Activated T-cell treated with anti-CD3 and anti-CD28 coated beads for 48 hours (primary cell): ENCODE measurements around the gene ALDH1L1.
"Not testable (repeated sequence)": the region's sequence is repeated elsewhere in the genome, so short reads cannot be mapped to it uniquely, and the experiment has no call there.

Source experiments
- DNase-seq: peaks from one replicate; pipeline ENCODE4 v3.0.0-alpha.2; 2020; ENCODE audit warnings: low read depth

The ALDH1L1 gene

DNA sequence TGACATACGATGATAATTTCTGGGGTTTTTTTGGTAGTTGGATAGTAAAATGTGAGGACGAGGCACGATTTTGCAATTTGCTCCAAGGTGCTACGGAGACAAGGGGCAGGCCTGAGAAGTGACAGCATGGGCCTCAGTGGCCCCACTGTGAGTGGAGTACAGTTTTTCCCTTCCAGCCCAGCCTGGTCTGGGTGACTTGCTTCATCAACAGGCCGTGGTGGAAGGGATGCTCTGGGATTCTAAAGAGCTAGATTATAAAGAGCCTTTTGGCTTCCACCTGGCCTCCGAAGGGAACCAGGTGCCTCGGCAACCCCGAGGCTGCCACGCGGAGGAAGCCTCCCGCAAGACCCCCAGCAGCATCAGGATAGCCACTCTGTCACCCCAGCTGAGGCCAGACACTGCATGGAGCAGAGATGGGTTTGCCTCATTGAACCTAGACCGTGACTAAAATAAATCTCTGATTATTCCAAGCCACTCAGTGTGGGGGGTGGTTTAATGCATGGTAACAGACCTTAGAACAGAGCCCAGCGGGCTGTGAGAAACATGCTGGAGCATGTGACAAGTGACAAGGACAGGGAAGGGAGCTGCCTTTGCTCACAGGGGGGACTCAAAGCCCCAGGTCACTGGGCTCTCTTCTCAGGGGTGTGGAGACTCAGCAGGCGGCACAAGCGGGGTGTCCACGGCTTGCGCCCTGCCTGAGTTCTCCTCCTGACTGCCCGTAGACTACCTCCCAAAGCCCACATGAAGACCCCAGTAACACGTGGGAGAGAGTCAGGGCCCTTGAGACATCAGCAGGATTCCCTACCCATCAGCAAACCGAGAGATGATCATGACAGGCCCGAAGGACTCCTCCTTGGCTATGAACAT is 73.8 kb downstream of the ALDH1L1 start:
- no peak for DNase-seq

DNA sequence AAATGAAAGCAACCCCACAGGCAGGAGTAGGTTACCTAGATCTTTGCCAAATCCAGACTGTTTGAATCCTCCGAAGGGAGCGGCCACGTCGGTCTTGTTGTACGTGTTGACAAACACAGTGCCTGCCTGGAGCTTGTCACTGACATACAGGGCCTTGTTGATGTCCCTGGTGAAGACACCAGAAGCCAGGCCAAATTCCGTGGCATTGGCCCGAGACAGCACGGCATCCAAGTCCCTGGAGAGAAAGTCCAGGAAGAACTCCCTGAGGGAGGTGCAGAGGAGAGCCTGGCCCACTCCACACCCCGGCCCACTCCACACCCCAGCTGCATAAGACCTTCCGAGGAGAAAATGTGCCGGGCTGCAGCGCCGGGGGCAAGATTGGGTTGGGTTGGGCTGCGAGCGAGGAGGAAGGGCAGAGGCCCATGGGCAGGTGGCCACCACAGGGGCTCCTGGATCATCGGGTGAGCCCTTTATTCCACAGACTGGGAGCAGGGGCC is 74.6 kb downstream of the ALDH1L1 start:
- DNase-seq = no peak

DNA sequence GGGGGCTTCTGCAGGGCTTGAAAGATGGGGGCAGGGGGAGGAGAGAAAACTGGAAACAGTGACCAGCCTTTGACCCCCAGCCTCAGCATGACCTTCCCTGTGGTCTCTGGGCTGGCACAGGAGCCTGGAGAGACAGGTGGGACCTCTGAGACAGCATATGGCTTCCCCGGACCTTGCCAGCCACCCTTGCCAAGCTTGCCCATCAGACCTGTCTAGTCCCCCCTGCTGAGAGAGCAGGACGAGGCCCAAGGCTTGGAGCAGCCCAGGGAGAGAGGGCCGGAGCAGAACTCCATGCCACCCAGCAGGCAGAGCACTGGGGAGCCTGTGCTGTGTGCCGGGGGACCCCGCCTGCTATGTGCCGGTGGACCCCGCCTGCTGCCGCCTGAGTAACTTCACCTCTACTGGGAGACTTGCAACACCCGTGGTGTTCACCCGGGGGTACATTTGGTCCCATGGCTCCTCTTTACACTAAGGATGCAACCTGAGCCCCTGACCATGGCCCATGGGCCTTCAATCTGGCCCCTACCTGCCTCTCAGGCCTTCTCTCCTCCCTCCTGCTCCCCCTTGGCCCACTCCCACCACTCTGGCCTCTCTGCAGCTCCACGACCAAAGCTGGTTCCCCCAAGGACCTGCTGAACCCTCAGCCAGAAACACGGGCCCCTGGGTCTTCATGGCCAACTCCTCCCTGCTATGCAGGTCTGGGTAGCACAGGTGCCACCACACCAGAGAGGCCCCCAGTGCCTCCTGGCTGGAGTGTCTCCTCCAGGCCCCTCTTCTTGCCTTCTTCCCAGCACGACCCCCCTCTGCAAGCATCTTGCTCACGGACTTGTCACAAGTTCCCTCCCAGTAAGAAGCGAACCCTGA is 75.4 kb downstream of the ALDH1L1 start:
- no peak for DNase-seq

DNA sequence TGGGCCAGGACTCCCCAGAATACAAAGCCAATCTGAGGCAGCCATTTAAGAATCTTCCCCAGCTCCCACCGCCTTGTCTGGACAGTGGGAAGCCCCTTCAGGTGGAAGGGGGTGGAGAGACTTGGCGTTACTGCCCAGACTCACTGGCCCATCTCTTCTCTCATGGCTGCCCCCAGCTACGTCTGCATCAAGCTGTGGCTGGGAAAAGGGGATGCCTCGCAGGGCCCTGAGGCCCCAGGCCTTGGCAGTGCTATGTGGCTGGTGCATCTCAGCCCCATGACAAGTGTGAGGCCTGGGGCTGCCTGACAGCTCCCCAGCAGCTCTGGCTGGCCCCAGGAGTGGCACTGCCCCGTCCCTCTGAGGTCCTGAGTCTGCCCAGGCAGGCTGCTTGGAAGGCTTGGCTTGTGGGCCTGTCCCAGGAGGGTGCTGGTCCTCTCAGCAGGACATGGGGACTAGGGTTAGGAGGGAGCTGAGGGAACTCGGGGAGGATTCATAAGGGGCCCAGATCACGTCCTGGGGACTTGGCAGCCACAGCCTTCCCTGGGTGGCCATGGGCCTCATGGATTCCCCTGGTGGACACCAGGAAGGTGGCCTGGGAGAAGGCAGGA is 76.3 kb downstream of the ALDH1L1 start:
- DNase-seq = no peak

DNA sequence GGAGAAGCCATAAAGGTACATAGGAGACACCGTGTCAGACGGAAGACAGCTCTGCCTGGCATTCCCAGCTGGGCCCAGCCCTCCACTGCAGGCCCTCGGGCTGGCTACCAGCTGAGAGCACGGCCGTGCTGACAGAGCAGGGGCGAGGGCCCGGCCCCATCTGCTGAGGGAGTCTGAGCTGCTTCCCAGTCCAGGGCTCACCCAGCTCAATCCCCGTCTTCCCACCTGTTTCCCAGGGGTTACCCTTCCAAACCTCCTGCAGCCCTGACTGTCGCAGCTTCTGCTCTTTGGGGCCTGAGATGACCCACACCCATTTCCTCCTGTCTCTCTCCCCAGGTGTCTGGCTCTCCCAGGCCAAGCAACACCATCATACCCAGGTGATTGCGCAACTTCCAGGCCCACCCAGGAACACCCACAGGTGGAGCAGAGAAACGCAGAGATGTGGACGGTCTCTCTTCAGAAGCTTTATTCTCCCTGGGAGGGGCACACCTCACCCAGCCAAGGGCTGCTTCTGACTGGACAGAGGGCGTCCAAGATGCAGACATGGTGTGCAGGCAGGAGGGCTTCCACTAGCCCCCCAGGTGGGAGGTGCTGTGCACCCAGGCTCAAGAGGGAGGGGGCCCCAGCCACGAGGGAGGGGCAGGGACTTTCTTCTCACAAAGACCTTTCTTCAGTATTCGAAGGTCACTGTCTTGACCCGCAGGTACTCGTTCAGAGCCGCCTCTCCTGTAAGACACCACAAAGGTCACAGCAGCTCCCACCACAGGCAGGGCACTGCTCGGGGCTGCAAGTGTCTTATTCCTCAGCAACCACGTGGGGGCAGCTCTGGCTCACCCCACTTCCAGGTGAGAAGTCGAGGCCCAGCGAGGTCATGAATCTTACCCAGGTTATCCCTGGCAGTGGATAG is 77.0 kb downstream of the ALDH1L1 start:
- DNase-seq = no peak

DNA sequence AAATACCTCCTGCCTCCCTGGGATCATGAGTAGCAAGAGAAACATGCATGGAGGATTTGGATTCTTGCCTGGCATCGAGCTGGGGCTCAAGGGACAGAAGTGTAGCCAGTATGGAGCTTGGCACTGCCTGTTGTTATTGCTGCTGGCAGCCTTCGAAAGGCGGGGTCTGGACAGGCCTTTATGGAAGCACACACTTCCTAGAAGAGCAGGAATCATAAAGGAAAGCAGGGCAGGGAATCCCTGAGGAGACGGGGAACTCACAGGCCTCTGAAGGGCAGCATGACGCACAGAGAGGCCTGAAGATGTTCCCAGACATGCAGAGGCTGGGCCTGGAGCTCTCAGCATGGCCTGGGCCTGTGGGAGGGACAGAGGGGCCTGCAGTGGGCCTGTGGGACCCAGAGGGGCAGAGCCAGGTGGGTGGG is 77.8 kb downstream of the ALDH1L1 start:
- DNase-seq = no peak

DNA sequence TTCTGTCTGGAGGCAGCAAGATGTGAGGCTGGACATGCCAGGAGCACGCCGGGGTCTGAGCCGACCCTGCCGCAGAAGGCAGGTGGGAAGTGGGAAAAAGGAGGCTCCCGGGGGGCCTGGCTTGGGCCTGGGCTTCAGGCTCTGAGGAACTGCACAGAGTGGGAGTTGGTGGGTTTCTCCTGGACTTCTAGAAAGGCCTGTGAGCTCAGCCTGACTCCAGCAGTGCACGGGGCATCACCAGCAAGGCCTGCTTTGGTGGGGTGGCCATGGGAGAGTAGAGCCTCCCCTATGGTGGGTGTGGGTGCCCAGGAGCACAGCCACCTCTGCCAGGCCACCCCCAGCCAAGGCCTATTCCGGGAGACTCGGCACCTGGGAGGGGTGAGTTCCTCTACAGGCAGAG is 78.4 kb downstream of the ALDH1L1 start:
- no peak for DNase-seq

DNA sequence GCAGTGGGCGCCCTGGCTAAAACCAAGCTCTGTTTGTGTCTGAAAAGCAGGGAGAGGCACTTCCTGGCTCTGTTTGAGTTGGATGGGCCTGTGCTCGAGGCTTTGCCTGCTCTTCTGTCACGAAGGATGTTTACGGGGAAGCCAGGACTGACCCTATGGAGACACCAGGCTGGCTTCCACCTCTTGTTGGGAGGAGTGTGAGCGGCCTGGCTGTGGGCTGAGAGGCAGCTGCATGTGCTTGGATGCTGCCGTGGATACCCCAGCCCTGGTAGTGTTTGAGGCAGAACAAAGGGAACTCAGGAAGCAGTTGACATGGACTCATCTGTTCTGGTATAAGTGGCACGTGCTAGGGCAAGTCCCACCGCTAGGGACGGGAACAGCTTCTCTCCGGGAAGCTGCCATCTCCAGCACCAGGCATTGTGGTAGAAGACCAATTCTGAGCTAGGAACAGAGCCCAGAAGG is 78.8 kb downstream of the ALDH1L1 start:
- no peak for DNase-seq

DNA sequence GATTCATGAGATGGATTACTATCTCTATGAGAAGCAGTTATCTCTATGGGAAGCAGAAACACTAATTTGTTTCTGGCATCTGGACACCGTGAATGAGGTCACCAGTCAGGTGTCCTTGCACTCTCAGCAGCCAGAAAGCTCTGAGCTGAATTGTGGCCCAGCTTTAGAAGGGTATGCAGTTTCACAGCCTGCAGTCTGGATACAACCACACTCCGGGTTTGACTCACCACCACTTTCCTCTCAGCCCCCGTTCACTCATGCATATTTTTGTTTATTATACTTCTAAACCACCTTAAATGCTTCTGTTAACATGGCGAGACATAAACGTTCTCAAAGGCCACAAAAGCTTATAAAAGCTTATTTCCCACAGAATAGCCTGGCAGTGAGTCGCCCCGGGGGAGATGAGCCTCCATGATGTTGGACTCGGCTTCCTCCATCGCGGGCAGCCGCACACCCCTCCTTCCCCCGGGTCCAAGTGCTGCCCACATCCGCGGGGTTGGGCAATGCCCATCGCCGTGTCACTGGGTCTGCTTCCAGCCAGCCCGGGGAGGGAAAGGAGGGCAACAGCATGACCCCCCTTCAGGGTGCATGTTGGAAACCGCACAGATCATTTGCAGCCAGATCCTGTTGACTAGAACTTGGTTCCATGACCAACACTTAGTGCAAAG is 79.6 kb downstream of the ALDH1L1 start:
- DNase-seq = no peak

DNA sequence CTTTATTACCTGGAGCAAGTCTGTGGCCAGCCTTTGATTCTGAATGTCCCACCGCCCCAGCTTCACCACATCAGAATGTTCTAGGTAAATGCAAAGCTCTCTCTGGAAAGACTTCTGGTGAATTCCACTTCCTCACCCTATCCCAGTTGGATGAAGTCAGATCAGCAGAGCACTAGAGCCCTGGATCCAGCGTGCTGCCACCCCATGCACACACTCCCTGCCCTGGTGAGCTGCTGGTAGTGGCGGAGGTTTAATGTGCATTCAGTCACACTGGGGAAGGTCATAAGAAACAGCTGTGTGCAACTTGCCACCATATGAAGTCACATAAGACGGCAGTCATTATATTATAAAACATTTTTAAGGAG is 80.1 kb downstream of the ALDH1L1 start:
- DNase-seq = no peak

DNA sequence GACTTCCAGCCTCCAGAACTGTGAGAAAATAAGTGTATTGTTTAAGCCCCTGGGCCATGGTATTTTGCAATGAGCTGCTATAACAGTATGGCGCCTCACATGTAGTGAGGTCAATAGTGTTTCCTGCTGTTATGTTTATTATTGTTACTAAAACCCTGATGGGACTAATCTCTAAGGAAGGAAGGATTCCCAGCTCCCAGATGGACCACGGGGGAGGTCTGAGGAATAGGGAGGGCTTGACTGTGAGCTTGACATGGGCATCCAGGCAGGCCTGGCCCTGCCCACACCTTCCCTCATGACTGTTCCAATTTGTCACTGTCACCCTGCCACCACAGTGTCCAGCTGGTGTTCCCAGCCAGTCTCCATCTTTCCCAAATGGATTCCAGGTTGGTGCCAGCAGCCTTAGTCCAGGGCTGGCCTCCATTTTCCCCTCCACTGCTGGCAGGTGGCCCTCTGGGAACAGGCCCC is 82.0 kb downstream of the ALDH1L1 start:
- no peak for DNase-seq

DNA sequence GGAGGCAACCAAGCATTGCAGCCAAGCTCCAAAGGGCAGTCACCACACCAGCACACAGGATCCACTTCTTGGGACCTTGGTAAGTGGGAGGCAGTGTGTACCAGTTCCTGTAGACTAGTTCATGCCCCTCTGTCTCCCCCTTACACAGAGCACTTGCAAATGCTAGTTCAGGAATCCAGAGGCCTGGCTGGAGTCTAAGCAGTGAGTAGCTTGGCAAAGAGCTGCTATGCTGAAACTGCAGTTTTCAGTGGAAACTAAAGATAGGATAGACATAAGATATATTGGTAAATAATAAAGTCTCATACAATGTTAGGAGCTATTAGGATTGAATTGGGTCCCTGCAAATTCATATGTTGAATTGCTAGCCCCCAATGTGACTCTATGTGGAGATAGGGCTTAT is 82.6 kb downstream of the ALDH1L1 start:
- DNase-seq = no peak

DNA sequence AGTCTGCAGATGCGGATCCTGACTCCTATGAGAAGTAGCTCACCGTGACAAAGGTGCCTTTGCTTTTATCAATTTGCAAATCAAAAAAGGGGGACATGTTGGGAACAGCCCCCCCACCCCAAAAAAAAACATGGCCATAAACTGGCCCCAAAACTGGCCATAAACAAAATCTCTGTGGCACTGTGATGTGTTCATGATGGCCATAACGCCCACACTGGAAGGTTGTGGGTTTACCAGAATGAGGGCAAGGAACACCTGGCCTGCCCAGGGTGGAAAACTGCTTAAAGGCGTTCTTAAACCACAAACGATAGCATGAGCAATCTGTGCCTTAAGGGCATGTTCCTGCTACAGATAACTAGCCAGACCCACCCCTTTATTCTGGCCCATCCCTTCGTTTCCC is 84.1 kb downstream of the ALDH1L1 start:
- not testable (repeated sequence) for DNase-seq

DNA sequence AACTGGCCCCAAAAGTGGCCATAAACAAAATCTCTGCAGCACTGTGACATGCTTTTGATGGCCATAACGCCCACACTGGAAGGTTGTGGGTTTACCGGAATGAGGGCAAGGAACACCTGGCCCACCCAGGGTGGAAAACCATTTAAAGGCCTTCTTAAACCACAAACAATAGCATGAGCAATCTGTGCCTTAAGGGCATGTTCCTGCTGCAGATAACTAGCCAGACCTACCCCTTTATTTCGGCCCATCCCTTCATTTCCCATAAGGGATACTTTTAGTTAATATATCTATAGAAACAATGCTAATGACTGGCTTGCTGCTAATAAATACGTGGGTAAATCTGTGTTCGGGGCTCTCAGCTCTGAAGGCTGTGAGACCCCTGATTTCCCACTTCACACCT is 88.3 kb downstream of the ALDH1L1 start:
- DNase-seq = not testable (repeated sequence)

DNA sequence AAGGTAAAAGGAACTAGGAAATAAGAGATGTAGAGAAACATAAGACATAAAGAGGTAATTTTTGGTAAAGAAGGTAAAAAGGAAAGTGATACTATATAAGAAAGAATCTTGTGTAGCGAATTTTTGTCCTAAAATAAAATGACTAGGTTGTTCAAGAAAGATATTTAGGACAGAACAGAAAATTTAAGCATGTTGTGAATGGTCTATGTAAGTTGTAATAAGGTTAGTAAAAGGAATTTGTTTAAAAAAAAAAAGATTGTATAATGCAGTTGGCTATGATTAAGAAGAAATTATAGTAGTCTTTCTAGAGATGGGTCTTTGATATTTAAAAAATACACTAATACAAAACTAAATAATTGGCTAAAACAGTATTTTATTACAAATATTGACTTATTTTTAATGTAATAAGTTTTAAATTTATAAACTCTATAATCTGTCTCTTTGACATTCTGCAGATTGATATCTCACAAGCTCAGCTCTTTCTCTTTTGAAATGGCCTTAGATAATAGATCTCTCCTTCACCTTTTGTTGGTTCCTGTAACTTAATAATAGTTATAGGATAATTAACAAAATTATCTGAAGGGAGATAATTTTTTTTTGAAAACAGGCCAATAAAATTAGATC is 92.7 kb downstream of the ALDH1L1 start:
- DNase-seq = no peak

DNA sequence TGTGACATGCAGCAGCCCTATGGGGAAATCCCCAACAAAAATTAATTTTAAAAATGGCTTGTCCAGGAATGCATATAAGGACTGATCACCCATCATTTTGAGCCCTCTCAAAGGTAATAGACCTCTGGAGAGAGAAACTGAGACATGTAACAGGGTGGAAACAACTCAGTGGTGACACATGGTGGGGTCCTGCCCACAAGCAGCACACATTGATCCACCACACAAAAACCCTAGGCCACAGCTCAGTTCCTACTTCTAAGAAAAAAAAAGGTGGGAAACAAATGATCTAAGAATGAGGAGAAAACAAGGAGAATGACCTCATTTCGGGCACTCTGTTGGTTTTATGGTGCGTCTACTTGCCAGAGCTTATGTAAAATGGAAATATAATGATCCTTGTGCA is 94.5 kb downstream of the ALDH1L1 start:
- DNase-seq = no peak

DNA sequence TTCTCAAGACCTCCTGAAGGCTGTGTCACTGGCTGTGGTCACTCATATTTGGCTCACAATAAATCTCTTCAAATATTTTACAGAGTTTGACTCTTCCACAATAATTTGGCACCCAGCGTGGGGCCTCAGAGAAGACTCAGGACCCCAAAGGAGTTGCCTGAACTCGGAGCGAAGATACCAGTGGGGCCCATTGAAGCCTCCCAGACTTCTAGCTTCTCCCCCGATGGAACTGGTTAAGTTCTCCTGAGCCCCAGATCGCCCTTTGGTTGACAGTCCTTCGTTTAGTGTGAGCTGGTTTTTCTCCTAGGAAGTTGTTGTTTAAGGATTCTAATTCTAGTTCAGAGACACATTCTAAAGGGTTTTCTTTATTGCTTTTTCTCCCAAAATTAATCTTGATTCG is 95.1 kb downstream of the ALDH1L1 start:
- no peak for DNase-seq

DNA sequence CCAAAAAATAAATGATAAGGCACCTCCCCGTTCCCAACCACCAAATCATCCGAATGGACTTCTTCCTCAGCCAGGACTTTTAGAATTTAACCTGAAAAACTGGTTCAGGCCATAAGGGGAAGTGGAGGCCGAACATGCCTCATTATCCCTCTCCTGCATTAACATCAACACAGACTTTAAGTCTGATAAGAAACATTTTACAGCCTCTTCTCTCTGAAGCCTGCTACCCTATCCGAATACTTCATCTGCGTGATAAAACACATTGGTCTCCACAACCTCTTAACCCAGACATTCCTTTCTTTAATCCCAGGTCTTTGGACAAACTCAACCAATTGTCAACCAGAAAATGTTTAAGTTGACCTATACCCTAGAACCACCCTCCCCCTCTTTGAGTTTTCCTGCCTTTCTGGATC is 95.6 kb downstream of the ALDH1L1 start:
- no peak for DNase-seq

DNA sequence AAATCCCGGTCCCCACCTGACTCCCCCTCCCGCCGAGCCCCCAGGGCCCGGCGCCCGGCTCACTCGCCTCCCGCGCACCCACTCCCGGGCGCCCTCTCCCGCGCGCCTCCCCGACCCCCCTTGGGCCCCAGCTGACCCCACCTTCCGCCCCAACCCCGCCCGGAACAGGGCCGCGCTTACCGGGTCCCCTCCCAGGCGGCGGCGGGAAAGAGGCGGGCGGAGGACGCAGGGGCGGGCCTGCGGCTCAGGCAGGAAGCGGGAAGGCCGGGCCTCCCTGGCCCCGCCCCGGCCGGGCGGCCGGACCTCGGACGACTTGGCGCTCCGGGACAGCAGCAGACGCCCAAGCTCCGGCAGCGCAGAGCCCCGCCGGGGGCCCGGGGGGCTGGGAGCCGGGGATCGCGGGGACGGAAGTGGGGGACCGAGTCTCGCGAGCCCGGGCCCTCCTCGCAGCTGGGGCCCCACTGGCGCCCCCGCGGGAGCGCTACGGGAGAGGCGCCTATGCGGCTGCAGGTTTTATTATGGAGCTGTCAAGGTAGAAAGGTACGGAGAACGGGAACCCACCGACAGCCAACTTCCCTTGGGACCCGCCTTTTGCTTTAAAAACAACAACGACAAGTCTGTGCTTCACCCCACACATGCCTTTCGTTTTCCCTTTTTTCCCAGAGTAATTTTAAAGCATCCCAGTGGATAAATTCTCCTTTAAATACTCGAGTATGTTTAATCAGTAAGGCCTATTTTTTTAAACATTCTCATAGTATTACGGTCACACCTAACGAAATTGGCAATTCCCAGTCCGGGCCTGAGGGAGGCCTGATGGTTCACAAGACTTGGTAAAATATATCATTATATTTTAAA is 96.2 kb downstream of the ALDH1L1 start, which contains the start of gene SLC41A3:
SLC41A3 (minus strand) TSS at position 212 of the 855 bp plus-strand sequence. CDS start 15,905 bp downstream, outside the sequence.
- DNase-seq = peak; percentile 88
